ENCODE measurements around the gene CFAP65.

CFAP65 gene

DNA sequence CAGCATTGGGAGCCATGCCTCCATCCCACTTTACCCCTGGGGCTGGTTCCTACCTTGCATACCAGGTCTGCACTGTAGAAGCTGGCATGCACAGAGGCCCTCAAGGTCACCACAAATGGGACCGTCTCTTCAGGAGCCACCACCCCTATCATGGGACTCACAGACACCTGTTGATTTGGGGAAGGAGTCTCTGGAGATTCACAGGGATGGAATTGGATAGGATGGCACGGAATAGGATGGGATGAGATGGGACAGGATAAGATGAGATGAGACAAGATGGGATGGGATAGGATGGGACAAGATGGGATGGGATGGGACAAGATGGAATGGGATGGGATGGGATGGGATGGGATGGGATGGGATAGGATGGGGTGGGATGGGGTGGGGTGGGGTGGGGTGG lies 32.0 kb downstream of the CFAP65 start:
- no peak for DNase-seq (ENCODE audit: low read depth in 2 of 2)

DNA sequence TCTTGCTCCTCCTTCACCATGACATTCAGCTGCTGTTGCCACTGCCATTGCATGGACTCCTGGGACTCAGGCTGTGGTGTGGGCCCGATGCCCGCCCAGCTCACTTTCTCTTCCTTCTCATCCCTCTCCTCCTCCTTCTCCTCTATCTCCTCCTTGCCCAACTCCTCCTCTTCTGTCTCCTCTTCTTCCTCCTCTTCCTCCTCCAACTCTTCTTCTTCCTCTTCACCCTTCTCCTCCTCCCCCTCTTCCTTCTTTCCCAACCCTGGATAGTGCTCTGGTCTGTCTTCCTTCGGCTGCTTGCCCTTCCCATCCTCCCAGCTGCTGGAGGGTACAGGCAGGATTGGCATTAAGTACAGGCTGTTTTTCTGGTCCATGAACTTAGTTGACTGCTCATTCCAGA lies 37.3 kb downstream of the CFAP65 start:
- DNase-seq (ENCODE audit: low read depth in 2 of 2): no peak

DNA sequence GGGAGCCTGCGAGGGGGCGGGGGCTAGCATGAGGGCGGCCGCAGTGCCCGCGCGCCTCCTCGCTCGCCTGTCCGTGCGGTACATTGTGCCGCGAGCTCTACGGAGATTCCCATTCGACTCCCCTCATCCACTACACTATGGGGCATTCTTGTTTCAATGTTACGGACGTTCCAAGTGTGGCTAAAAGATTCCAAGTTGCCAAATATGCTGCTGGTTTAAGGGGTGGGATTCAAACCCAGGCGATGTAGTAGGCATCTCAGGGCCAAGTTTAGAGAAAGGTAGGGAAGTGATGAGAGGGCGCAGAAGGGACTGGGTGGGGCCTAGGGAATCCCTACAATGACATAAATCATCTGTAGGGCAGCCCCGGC lies 38.1 kb downstream of the CFAP65 start:
- no peak for DNase-seq (ENCODE audit: low read depth in 2 of 2)

DNA sequence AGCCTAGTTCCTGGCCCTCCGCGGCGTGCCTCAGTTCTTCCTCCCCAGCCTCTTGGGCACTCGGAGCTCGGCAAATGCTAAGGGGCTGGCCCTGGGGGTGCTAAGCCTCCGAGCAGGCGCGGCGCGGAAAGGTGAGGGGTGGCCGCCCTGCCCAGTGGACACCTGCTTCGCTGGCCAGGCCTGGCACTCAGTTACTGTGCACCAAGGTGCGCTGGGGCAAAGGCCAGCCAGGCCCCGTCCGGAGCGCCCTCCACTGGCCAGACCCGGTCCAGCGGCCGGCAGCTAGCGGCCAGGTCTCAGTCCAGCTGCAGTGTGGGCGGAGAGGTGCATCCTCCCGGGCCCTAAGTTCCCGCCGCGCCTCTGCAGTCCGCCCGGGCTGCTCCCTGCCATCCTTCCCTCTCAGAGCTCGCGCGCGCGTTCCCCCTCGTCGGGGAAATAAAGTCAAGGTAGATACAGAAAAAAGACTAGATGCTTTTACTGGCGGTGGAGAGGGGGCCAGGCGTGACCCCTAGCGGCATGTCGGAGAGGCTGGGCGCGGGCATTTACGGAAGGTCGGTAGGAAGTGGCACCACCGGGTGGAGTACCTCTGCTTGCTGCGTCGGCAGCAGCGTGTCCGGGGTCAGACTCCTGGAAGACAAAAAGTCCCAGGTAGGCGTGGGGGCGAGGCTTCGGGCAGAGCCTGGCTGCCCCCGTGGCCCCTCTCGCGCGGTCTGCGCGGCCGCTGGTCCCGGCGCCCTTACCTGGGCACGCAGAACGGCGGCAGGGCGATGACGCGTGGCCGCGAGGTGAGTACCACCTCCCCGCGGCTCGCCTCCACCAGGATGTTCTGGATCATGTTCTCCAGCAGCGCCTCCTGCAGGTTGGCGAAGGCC lies 38.7 kb downstream of the CFAP65 start:
- DNase-seq (ENCODE audit: low read depth in 2 of 2): no peak

DNA sequence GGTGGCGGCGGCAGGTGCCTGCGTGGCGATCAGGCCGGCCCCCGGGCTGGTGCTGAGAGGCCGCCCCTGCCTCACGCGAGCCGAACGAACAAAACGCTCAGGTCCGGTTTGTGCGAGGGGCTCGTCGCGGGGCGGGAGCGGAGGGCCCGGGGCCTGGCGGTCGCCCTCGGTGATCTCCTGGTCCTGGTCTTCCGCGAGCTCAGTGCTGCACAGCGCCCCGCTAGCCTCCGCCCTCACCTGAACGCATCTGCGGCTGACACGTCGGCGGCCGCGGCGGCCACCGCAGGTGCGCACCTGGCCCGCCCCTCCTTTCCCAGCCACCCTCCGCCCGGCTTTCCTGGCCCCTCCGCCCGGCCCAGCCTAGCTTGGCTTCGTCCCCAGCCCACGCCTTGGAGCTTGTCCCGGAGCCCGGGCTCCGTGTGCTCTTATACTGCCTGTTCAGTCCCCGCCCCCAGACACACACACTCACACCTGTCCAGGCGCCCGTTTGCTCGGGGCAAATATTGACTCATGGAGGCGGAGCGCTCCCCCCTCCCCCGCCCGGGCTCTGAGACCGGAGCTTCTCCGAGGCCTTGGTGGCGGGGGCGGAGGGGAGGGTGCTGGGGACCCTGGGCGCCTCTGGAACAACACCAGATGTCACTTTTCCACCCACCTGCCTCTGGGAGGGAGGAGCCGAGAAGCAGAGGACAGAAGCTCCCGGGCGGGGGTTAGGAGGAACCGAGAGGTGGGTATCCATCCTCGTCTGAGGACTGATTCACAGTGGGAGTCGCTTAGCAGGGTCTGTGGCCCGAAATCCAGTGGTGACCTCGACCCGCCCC lies 39.5 kb downstream of the CFAP65 start:
- no peak for DNase-seq (ENCODE audit: low read depth in 2 of 2)

DNA sequence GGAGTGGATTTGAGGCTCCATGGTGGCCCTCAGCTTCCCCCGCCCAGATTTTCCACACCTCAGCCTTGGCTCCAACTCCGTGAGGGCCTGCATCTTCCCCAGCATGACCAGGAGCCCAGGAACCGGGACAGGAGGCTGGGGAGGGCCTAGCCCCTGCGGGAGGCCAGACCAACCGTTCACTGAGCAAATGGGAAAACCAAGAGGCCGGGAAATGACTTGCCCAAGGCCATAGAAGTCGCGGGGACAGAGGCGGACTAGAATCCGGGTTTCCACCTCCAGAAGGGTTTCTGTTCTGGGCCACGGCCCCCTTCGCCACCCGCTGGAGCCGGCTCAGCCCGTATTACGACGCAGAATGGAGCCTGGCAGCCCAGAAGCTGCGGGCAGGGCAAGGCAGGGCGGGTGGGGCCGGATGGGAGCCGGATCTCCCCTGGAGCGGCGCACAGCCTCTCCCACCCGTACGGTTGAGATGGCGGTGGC lies 40.2 kb downstream of the CFAP65 start:
- no peak for DNase-seq (ENCODE audit: low read depth in 2 of 2)

DNA sequence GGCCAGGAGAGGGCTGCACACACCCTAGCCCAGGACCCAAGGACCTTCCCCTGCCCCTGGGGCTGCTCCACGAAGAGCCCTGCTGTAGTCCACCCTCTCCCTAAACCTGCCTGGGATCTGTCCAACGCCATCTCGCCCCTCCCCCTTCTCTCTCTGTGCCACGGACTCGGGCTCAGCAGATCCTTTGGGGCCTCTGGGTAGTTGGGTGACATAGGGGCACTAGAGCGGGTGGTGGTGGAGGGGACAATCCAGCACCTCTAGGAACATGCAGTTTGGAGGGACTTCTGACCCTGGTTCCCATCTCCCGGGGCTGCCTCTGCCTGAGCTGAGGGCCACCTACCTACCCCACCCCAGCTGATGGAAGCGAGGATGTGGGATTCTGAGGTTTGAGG lies 40.8 kb downstream of the CFAP65 start:
- DNase-seq (ENCODE audit: low read depth in 2 of 2): no peak

DNA sequence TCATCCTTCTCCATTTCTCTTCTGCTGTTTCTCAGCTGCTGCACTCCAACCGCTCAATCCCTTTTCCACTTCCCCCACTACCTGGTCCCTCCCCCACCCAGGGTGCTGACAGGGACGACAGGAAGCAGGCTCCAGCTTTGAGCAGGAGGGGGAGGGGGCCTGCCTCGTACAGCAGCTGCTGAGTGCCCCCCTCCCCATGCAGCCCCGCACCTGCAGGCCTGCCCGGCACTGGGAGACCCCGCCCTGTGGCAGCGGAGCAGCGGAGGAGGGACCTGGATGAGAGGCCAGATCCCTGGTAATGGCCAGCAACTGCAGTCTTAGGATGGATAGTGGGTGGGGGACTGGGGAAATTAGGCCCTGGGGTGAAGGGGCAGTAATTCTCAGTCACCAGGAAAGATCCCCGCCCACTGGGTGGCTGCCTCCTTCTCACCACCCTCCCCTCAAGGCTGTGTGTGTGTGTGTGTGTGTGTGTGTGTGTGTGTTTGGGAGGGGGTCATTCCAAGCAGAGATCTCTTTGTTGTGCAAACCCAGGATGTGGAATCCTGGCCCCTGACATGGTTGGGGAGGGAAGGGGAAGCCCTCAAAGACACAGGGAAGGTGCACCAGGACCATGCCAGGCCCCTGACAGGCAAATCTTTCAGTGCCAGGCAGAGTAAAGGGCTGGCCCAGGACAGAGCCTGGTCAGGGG lies 41.3 kb downstream of the CFAP65 start:
- no peak for DNase-seq (ENCODE audit: low read depth in 2 of 2)

DNA sequence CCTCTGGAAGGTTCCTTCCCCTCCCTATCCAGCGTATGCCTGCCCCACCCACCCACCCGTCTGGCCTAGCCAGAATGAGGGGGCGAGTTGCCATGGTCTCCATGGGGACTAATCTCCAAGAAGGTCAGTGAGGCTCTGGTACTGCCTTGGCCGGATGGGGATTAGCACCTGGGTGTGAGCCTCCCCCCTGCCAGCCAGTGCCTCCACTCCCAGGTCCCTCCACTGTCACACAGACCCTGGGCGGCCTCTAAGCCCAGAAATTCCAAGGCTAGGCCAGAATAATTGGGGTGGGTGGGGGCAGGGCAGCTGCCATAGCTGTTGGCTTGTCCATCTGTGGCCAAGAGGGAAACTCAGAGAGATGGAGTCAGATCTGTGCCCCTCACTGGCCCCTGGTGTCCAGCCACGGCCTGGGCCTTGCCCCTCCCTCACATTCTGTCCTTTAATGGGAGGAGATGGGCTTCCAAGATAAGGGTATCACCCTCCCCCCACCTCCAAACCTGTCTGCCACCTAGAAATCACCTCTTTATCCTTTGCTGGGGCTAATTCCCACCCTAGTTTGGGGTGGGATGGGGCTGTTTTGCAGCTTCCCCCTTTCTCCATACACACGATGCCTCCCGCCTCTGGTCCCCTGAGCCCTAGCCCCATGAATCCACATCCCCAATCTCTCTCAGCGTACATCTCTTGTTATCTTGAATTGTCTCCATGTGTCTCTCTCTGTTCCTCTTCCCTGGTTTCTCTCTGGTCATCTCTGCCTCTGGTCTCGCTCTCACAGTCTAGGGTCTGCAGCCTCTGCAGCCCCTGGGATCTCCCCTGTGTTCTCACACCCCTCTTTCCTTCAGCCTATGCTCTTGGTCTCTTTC lies 42.1 kb downstream of the CFAP65 start:
- DNase-seq (ENCODE audit: low read depth in 2 of 2): no peak

DNA sequence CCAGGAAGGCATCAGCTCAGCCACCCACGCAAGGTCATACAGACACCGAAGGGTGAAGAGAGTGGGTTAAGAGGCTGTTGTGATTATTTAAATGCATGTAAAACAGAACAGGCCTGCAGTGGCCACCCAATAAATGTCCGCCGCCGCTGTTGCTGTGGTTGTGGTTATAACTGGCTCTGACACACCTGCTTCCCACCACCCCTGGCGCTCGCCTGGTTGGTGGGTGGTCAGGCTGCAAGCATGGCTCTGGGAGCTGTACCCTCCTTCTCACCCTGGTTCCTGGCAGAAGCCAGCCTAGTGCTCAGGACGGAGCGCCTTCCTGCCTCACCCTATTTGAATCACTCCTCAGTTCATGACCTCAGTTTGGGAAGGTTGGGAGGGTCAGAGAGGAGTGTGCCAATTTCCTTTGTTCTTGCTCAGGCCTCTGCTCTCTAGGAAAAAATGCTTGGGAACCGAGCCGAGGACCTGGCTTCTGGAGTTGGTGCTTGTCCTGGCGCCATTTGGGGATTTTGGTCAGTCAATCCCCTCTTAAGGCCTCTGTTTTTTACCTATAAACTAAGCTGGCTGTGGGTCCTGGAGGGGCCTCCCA lies 42.8 kb downstream of the CFAP65 start:
- no peak for DNase-seq (ENCODE audit: low read depth in 2 of 2)

DNA sequence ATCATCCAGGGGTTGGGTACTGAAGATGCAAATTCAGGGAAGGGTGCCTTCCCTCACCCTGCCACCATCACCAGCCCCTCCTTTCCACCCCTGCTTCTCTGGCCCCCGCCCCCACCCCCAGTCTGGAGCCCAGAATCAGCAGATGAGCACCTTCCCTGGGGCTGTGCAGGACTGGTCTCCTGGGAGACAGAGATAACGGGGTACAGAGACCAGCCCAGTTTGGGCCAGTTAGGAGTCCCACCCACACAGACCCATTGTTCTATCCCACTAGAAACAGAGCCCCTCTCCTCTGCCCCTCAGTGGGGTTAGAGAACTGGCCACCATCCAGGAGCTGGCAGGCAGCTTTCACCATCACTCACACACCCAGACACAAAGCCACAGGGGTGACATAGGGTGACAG lies 43.6 kb downstream of the CFAP65 start:
- DNase-seq (ENCODE audit: low read depth in 2 of 2): no peak

DNA sequence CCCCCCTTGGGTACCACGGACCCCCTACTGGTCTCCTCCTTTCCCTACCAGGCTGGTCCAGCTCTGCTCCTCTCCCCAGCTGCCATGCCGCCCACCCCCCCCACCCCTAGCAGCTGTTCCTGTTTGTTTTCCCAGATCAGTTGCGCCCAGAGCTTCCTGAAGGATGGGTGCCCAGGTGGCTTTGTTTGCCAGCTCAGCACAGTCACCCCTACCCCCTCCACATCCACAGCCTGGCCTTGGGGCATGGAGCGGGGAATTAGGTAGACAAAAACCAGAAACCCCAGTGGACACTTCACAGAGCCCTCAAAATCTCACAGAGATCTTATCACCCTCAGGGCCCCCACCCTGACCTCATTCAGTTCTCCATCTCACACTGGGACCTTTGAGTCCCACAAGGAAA lies 44.4 kb downstream of the CFAP65 start:
- DNase-seq (ENCODE audit: low read depth in 2 of 2): no peak

DNA sequence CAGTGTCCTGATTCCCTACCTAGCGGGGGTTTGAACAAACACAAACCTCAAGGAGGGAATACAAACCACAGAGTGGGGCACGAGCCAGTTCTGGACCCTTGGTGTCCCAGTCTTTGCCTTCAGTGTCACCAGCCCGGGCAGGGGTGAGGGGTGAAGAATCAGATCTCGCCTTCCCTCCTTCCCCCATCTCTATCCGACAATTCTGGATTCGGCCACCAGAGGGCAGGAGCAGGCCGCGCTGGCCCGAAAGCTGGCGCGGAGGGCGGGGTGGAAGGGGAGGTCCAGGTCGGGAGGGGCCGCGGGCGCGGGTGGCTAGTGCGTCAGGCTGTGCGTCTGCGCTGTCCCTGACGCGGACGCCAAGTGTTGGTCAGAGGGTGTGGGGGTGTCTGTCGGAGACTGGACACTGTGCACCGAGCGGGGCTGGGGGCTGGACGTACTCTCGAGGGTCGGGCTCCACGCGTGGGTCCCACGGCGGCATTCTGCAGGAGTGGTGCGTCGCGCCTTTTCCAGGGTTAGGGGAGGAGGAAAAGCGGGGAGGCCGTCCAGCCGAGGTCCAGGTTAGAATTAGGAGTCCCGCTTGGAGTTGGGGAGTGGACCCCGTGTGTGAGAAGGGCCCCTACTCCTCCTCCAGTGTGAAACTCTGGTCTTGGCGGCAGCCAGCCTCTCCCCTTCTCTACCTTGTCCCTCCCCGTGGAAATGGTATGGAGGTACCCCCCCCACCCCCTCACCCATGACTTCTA lies 45.2 kb downstream of the CFAP65 start:
- peak; percentile 39 to 76 for DNase-seq (ENCODE audit: low read depth in 2 of 2)

DNA sequence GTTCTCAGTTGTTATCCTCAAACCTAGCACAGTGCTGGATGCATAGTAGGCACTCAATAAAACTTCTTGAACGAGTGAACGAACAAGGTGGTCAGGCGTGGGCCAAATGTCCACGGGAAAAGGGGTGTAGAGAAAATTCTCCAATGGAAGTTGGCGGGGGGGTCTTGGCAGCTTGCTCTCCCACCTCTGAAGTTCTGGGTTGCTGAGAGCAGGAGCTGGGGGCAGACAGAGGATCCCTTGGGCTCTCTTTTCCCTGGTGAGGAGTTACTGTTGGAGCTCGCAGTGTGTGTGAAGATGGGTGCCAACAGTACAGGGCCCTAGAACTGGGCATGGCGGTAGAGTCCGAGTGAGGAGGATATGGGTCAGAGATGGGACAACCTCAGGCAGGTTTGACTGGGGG lies 45.8 kb downstream of the CFAP65 start:
- no peak for DNase-seq (ENCODE audit: low read depth in 2 of 2)

DNA sequence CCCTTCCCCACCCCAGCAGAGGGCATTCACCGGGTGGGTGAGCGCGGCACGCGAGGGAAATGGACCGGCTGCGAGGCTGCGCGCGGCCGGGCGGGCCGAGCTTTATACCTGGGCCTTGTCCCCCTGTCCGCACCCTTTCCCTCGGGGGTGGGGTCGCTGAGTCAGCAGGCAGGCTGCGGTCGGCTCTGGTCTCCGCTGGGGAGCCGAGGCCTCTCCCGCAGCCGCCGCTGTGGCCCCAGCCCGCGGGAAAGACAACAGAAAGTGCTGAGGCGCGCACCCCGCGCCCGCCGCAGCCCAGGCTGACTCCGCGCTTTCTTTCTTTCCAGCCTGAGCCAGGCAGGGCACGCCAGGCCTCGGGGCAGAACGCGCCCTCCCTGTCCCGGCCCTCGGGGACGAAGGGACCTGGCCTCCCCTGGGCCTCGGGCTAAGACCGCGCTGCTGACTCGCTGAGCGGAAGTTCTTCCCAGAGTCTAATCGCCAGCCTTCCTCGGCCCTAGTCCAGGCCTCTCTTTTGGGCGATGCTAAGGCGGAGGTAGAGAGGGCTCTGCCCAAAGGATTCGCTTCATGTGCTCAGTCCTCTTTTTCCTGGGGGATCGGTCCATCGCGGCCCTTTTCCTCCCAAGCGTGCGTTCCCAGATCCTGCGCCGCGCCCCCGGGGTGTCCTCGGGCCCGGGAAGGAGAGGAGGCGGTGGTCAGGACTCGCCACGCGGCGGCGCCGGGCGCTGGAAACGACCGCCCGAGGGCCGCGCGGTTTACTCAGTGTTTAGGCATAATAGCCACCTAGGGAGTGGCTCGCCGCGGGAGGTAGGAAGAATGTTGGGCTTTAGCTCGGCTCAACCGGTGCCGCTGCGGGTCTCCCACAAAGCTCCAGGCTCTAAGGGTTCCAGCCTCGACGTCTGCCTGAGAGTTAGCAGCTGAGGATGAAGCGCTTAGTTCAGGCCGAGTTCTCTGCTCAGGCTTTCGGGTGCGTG lies 47.7 kb downstream of the CFAP65 start, which contains the start of gene CRYBA2:
CRYBA2 (minus strand) TSS at position 78 of the 971 bp plus-strand sequence. CDS start 246 bp downstream, outside the sequence.
- no peak for DNase-seq (ENCODE audit: low read depth in 2 of 2)

DNA sequence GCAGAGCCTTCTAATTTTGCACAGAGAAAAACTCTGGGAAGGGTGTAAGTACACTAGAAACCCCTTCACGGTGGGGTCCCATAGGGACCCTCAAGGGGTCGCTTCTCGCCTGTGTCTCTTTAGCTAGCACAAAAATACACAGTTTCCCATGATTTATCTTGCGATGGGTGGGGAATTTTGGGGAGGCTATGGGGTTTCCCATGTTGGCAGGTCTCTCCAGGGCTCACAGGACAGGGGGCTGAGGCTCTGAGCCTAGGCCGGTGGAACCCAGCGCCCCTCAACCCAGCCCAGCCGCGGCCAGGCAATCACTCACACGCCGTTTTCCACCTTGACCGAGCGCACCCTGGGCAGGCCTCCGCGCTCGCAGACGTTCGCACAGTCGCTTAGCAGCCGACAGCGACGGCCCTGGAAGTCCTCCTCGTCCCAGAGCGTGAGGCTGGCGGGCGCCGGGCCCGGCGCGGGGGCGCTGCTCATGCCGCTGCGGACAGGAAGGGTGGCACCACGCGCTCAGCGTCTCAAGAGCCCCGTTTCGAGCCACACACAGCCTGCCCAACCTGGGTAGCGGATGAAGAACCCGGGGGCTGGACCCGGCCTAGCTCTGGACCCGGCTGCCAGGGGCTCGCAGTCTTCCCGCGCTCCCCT lies 48.5 kb downstream of the CFAP65 start:
- no peak for DNase-seq (ENCODE audit: low read depth in 2 of 2)

DNA sequence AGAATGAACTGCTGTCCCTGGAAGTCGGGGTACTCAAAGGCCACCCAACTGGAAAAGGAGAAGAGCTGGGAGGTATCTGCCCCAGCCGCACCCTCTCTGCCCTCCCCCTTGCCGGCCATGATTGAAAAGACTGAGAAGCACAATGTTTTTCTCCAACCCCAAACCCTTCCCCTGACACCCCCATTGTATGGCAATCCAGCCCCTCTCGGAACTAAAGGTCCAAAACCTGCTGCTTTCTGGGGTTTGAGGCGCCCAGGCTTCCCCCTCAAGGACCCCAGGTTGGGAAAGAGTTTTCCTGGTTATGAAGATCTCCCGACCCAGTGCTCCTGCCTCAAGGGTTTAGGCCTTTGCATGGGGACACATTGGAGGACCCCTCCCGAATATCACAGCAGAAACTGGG lies 49.1 kb downstream of the CFAP65 start:
- no peak for DNase-seq (ENCODE audit: low read depth in 2 of 2)

DNA sequence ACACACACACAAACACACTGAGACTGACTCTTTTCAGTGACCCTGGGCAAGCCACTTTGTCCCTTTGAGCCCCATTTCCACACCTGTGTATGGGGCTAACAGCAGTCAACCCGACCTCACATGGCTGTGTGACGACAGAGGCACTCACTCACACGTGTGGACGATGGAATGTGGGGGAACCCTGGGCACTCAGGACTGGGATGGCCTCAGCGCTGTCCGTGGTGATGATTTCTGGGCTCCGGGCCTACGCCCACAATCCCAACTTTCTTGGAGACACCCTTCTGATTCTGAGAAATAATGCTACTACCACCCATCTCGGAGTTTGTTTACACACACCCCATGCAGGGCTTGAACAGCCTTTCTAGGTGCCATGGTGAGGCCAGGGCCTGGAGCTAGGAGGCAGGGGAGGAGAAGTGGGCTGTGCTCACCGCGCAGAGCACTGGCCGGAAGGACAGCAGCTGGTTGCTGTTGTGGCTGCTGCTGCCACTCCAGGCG lies 49.6 kb downstream of the CFAP65 start:
- DNase-seq (ENCODE audit: low read depth in 2 of 2): no peak
